HEK293 (cell line): ENCODE results near the gene ZNF286A.
"Not testable (repeated sequence)": the region's sequence is repeated elsewhere in the genome, so short reads cannot be mapped to it uniquely, and the experiment has no call there.

Experiments
- SCRT2 ChIP-seq: fragments of 450-650 bp; formaldehyde crosslinking; IDR thresholded peaks from 2 replicates; pipeline ENCODE4 v1.5.1; 2016; ENCODE audit warnings: missing biosample characterization, missing genetic modification characterization
- WT1 ChIP-seq: fragments of 450-650 bp; formaldehyde crosslinking; IDR thresholded peaks from 2 replicates; pipeline ENCODE4 v1.5.1; 2016; ENCODE audit warnings: missing biosample characterization, missing genetic modification characterization
- ZNF133 ChIP-seq: fragments of 450-650 bp; formaldehyde crosslinking; IDR thresholded peaks from 2 replicates; pipeline ENCODE4 v1.5.1; 2016; ENCODE audit warnings: missing biosample characterization, missing genetic modification characterization
- ZNF292 ChIP-seq: fragments of 450-650 bp; formaldehyde crosslinking; IDR thresholded peaks from 2 replicates; pipeline ENCODE4 v1.5.1; 2016; ENCODE audit warnings: low read depth, missing biosample characterization, missing genetic modification characterization, borderline replicate concordance
- ZNF530 ChIP-seq: fragments of 450-650 bp; formaldehyde crosslinking; IDR thresholded peaks from 2 replicates; pipeline ENCODE4 v1.5.1; 2016; ENCODE audit warnings: low read depth, missing biosample characterization, missing genetic modification characterization
- ZNF76 ChIP-seq: fragments of 450-650 bp; formaldehyde crosslinking; IDR thresholded peaks from 2 replicates; pipeline ENCODE4; 2016; ENCODE audit warnings: low read depth, missing biosample characterization, missing genetic modification characterization, borderline replicate concordance
- TF ChIP-seq, protein P1 (sequence below): fragments of 450-650 bp; formaldehyde crosslinking; IDR thresholded peaks from 2 replicates; pipeline ENCODE4 v1.5.1; 2016; ENCODE audit warnings: missing biosample characterization, missing genetic modification characterization, borderline replicate concordance
- TF ChIP-seq, protein P2 (sequence below): fragments of 450-650 bp; formaldehyde crosslinking; IDR thresholded peaks from 2 replicates; pipeline ENCODE4 v1.5.1; 2016; ENCODE audit warnings: missing biosample characterization, missing genetic modification characterization
- TF ChIP-seq, protein P3 (sequence below): fragments of 450-650 bp; formaldehyde crosslinking; IDR thresholded peaks from 2 replicates; pipeline ENCODE4 v1.5.1; 2016; ENCODE audit warnings: missing biosample characterization, missing genetic modification characterization
- TF ChIP-seq, protein P4 (sequence below): fragments of 450-650 bp; formaldehyde crosslinking; IDR thresholded peaks from 2 replicates; pipeline ENCODE4 v1.5.1; 2016; ENCODE audit warnings: missing biosample characterization, missing genetic modification characterization
- TF ChIP-seq, protein P5 (sequence below): fragments of 450-650 bp; formaldehyde crosslinking; IDR thresholded peaks from 2 replicates; pipeline ENCODE4 v1.5.1; 2016; ENCODE audit warnings: missing biosample characterization, missing genetic modification characterization

DNA sequence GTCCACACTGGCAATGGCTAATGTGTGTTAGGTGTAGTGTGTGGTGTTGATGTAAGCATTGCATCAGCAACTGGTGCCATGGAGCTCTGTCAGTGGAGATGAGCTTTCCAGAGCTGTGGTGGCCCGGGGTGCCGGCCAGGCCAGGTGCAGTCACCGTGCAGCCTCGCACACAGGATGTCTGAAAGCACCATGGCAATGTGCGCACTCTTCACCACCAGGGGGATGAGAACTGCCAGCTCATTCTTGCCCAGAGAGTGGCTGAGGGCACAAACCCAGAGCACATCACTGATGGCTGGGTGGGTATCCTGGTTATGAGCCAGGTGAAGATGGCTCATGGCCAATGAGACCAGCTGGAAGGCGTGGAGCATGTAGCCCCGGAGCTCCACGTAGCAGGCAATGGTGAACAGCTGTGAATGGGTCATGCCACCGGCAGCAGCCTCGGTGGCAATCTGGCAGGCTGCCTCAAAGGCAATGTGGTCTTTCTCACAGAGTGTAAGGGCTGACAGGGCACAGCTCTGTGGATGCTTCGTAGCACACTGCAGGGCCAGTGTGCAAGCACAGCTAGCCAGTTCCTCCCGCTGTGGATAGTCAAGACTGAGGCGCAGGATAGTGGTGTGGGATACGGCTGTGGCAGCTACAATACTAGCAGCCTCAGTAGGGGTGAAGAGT is 69.4 kb downstream of the ZNF286A start:
- TF ChIP-seq, protein P1, sequence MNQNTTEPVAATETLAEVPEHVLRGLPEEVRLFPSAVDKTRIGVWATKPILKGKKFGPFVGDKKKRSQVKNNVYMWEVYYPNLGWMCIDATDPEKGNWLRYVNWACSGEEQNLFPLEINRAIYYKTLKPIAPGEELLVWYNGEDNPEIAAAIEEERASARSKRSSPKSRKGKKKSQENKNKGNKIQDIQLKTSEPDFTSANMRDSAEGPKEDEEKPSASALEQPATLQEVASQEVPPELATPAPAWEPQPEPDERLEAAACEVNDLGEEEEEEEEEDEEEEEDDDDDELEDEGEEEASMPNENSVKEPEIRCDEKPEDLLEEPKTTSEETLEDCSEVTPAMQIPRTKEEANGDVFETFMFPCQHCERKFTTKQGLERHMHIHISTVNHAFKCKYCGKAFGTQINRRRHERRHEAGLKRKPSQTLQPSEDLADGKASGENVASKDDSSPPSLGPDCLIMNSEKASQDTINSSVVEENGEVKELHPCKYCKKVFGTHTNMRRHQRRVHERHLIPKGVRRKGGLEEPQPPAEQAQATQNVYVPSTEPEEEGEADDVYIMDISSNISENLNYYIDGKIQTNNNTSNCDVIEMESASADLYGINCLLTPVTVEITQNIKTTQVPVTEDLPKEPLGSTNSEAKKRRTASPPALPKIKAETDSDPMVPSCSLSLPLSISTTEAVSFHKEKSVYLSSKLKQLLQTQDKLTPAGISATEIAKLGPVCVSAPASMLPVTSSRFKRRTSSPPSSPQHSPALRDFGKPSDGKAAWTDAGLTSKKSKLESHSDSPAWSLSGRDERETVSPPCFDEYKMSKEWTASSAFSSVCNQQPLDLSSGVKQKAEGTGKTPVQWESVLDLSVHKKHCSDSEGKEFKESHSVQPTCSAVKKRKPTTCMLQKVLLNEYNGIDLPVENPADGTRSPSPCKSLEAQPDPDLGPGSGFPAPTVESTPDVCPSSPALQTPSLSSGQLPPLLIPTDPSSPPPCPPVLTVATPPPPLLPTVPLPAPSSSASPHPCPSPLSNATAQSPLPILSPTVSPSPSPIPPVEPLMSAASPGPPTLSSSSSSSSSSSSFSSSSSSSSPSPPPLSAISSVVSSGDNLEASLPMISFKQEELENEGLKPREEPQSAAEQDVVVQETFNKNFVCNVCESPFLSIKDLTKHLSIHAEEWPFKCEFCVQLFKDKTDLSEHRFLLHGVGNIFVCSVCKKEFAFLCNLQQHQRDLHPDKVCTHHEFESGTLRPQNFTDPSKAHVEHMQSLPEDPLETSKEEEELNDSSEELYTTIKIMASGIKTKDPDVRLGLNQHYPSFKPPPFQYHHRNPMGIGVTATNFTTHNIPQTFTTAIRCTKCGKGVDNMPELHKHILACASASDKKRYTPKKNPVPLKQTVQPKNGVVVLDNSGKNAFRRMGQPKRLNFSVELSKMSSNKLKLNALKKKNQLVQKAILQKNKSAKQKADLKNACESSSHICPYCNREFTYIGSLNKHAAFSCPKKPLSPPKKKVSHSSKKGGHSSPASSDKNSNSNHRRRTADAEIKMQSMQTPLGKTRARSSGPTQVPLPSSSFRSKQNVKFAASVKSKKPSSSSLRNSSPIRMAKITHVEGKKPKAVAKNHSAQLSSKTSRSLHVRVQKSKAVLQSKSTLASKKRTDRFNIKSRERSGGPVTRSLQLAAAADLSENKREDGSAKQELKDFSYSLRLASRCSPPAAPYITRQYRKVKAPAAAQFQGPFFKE (tag by site-specific recombination): not testable (repeated sequence)
- TF ChIP-seq, protein P2, sequence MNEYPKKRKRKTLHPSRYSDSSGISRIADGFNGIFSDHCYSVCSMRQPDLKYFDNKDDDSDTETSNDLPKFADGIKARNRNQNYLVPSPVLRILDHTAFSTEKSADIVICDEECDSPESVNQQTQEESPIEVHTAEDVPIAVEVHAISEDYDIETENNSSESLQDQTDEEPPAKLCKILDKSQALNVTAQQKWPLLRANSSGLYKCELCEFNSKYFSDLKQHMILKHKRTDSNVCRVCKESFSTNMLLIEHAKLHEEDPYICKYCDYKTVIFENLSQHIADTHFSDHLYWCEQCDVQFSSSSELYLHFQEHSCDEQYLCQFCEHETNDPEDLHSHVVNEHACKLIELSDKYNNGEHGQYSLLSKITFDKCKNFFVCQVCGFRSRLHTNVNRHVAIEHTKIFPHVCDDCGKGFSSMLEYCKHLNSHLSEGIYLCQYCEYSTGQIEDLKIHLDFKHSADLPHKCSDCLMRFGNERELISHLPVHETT (tag by site-specific recombination): not testable (repeated sequence)
- not testable (repeated sequence) for TF ChIP-seq ZNF530 (tag by site-specific recombination); SCRT2; ZNF76 (tag by site-specific recombination); WT1; ZNF133 (tag by site-specific recombination); ZNF292 (tag by site-specific recombination)
- TF ChIP-seq, protein P3, sequence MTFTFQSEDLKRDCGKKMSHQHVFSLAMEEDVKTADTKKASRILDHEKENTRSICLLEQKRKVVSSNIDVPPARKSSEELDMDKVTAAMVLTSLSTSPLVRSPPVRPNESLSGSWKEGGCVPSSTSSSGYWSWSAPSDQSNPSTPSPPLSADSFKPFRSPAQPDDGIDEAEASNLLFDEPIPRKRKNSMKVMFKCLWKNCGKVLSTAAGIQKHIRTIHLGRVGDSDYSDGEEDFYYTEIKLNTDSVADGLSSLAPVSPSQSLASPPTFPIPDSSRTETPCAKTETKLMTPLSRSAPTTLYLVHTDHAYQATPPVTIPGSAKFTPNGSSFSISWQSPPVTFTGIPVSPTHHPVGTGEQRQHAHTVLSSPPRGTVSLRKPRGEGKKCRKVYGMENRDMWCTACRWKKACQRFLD (tag by site-specific recombination): not testable (repeated sequence)
- TF ChIP-seq, protein P4, sequence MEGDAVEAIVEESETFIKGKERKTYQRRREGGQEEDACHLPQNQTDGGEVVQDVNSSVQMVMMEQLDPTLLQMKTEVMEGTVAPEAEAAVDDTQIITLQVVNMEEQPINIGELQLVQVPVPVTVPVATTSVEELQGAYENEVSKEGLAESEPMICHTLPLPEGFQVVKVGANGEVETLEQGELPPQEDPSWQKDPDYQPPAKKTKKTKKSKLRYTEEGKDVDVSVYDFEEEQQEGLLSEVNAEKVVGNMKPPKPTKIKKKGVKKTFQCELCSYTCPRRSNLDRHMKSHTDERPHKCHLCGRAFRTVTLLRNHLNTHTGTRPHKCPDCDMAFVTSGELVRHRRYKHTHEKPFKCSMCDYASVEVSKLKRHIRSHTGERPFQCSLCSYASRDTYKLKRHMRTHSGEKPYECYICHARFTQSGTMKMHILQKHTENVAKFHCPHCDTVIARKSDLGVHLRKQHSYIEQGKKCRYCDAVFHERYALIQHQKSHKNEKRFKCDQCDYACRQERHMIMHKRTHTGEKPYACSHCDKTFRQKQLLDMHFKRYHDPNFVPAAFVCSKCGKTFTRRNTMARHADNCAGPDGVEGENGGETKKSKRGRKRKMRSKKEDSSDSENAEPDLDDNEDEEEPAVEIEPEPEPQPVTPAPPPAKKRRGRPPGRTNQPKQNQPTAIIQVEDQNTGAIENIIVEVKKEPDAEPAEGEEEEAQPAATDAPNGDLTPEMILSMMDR (tag by site-specific recombination): not testable (repeated sequence)
- TF ChIP-seq, protein P5, sequence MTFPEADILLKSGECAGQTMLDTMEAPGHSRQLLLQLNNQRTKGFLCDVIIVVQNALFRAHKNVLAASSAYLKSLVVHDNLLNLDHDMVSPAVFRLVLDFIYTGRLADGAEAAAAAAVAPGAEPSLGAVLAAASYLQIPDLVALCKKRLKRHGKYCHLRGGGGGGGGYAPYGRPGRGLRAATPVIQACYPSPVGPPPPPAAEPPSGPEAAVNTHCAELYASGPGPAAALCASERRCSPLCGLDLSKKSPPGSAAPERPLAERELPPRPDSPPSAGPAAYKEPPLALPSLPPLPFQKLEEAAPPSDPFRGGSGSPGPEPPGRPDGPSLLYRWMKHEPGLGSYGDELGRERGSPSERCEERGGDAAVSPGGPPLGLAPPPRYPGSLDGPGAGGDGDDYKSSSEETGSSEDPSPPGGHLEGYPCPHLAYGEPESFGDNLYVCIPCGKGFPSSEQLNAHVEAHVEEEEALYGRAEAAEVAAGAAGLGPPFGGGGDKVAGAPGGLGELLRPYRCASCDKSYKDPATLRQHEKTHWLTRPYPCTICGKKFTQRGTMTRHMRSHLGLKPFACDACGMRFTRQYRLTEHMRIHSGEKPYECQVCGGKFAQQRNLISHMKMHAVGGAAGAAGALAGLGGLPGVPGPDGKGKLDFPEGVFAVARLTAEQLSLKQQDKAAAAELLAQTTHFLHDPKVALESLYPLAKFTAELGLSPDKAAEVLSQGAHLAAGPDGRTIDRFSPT (tag by site-specific recombination): not testable (repeated sequence)
